Spleen (tissue), 11 donors: ENCODE measurements around the gene METTL9. TPM values are rescaled to one million over a fixed set of nuclear protein-coding genes. Genes with fewer than 3 reads are reported as not detected.
"Not testable (repeated sequence)": the region's sequence is repeated elsewhere in the genome, so short reads cannot be mapped to it uniquely, and the experiment has no call there.

Experiments used
- DNase-seq: peaks from one replicate; pipeline ENCODE4 v3.0.0-alpha.2; 2020
- H3K27ac ChIP-seq, 8 donors: fragments of 200-600 bp; sonication (generic) in 7 of 8; 1 replicate in 4 of 8; 2 replicates in 4 of 8; pipeline versions ENCODE4 v1.5.0 to v1.8.0; 2016 to 2021; ENCODE audit warnings: inconsistent platforms in 4 of 8, mild to moderate bottlenecking in 4 of 8, moderate library complexity in 1 of 8
- H3K27me3 ChIP-seq, 7 donors: fragments of 200-600 bp; sonication (generic) in 6 of 7; replicated peaks in 1 of 7; 1 replicate in 4 of 7; 2 replicates in 3 of 7; pipeline versions ENCODE4 v1.5.0 to v1.8.0; 2016 to 2021; ENCODE audit warnings: inconsistent platforms in 3 of 7, mild to moderate bottlenecking in 1 of 7
- H3K36me3 ChIP-seq, 6 donors: fragments of 200-600 bp; sonication (generic) in 5 of 6; 1 replicate in 4 of 6; 2 replicates in 2 of 6; pipeline versions ENCODE4 v1.5.0 to v1.8.0; 2016 to 2021; ENCODE audit warnings: inconsistent platforms in 2 of 6
- H3K4me1 ChIP-seq, 6 donors: fragments of 200-600 bp; sonication (generic) in 5 of 6; 1 replicate in 3 of 6; 2 replicates in 3 of 6; pipeline versions ENCODE4 v1.5.0 to v1.8.0; 2016 to 2021; ENCODE audit warnings: inconsistent platforms in 3 of 6
- H3K4me3 ChIP-seq, 8 donors: fragments of 200-600 bp; sonication (generic) in 7 of 8; 1 replicate in 4 of 8; 2 replicates in 4 of 8; pipeline versions ENCODE4 v1.5.0 to v1.8.0; 2016 to 2021; ENCODE audit warnings: inconsistent platforms in 4 of 8, mild to moderate bottlenecking in 4 of 8, moderate library complexity in 2 of 8
- H3K9me3 ChIP-seq, 8 donors: fragments of 200-600 bp; sonication (generic) in 7 of 8; 1 replicate in 4 of 8; 2 replicates in 4 of 8; pipeline versions ENCODE4 v1.5.0 to v1.8.0; 2016 to 2021; ENCODE audit warnings: inconsistent platforms in 4 of 8
- POLR2A ChIP-seq, 3 donors: fragments of 450-650 bp; IDR thresholded peaks; one replicate each; pipeline ENCODE4 v1.5.1; 2017; ENCODE audit warnings: antibody characterized with exemption in 3 of 3, mild to moderate bottlenecking in 1 of 3
- POLR2AphosphoS5 ChIP-seq, 3 donors: sonication (generic); formaldehyde crosslinking; IDR thresholded peaks; one replicate each; pipeline ENCODE4 v1.5.1; 2017; ENCODE audit warnings: antibody characterized with exemption in 3 of 3
- WGBS, 5 donors: extraction: QIAGEN DNeasy Blood & Tissue Kit in 3 of 5; methylation state at CpG; one replicate each; pipeline versions ENCODE4 v1.1.5 to v1.1.7; 2013 to 2018; 5-methylcytosine and 5-hydroxymethylcytosine counted together
- intact Hi-C: fragments of 100-400 bp; cut with DNase I; formaldehyde crosslinking; loops from one replicate; pipeline ENCODE4 v1.15.0; 2023; ENCODE audit warnings: low total_unique reads
- polyA plus RNA-seq, 3 donors: library from polyadenylated mRNA; stranded (reverse); fragments of 200-250 nt; gene quantifications; one replicate each; pipeline ENCODE4 v1.2.1, GENCODE V29; 2013
- total RNA-seq, 7 donors: library from RNA; depleted of rRNA in 3 of 7; stranded (reverse); fragments of >200 nt in 3 of 7; fragmentation: NEBNext Ultra II Directional in 4 of 7; extraction: Animal tissue kit (Norgen Biotek cat#: 25700) in 4 of 7; gene quantifications; one replicate each; pipeline versions ENCODE4 v1.1.0 to v1.2.1, GENCODE V29; 2016 to 2021
- TF ChIP-seq, protein P1 (sequence below), 11 experiments: fragments of 200-600 bp in 7 of 11; fragments of 450-650 bp in 4 of 11; sonication (generic) in 4 of 11; IDR thresholded peaks in 8 of 11; conservative IDR thresholded peaks in 3 of 11; 1 replicate in 7 of 11; 2 replicates in 4 of 11; pipeline versions ENCODE4 v1.4.0 to v1.8.0; 2016 to 2021; ENCODE audit warnings: antibody characterized with exemption in 11 of 11, inconsistent platforms in 4 of 11, mild to moderate bottlenecking in 1 of 11
- donor health status: healthy with polysubstance abuse.
- donor health status: DM: no; HTN: no; CAD: no; lungs with moderate emphysema.
- donor health status: DM: no; HTN: no; CAD: no.
- donor health status: Bipolar disorder and iron deficiency.
- donor health status: healthy.
- donor health status: DM: no; HTN: no; CAD: no.
- donor health status: DM: yes; HTN: yes; CAD: no.

Gene METTL9
- total and polyA plus RNA-seq, 10 donors, result 28.5 to 247 (median 97.1) TPM

DNA sequence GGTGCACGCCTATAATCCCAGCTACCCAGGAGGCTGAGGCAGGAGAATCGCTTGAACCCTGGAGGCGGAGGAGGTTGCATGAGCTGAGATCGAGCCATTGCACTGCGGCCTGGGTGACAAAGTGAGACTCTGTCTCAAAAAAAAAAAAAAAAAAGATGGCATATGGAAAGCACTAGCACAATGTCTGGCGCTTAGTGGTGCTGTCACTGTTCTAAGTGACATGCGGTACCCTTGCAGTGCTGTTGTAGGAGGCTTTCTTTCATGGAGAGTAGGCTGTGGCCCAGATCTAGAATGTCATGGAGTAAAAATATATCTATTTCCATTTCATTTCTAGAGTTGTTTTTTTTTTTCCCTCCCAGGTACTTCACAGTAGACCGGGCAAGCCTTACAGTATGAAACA is 14.6 kb upstream of the METTL9 start:
- Histone ChIP-seq H3K36me3 (no peaks in the 10 kb centered on the region), H3K4me3 (no peak overlapping the region), H3K27me3 (no peaks in the 10 kb centered on the region), H3K27ac (no peak overlapping the region), H3K4me1 (peaks cover 0 to 30% (median 13%) of the 10 kb centered on the region in 6 donors), H3K9me3 (no peaks in the 10 kb centered on the region)
- TF ChIP-seq POLR2AphosphoS5 (IDR thresholded peaks at IDR 0.05) (no peak), POLR2A (IDR thresholded peaks at IDR 0.05) (no peak)
- TF ChIP-seq, protein P1, sequence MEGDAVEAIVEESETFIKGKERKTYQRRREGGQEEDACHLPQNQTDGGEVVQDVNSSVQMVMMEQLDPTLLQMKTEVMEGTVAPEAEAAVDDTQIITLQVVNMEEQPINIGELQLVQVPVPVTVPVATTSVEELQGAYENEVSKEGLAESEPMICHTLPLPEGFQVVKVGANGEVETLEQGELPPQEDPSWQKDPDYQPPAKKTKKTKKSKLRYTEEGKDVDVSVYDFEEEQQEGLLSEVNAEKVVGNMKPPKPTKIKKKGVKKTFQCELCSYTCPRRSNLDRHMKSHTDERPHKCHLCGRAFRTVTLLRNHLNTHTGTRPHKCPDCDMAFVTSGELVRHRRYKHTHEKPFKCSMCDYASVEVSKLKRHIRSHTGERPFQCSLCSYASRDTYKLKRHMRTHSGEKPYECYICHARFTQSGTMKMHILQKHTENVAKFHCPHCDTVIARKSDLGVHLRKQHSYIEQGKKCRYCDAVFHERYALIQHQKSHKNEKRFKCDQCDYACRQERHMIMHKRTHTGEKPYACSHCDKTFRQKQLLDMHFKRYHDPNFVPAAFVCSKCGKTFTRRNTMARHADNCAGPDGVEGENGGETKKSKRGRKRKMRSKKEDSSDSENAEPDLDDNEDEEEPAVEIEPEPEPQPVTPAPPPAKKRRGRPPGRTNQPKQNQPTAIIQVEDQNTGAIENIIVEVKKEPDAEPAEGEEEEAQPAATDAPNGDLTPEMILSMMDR (IDR thresholded peaks at IDR 0.05 in 8 of 11, conservative IDR thresholded peaks at IDR 0.05 in 3 of 11), result no peak
- no peak for DNase-seq
- intact Hi-C loops, result loop anchor here (5.0 kb wide), 2 partner anchors 57 to 122 kb away; no protein-coding TSS in a partner anchor
- 90 to 95% (median 92%) methylated on average over 8 of the region's 8 CpGs for WGBS, 5 donors

DNA sequence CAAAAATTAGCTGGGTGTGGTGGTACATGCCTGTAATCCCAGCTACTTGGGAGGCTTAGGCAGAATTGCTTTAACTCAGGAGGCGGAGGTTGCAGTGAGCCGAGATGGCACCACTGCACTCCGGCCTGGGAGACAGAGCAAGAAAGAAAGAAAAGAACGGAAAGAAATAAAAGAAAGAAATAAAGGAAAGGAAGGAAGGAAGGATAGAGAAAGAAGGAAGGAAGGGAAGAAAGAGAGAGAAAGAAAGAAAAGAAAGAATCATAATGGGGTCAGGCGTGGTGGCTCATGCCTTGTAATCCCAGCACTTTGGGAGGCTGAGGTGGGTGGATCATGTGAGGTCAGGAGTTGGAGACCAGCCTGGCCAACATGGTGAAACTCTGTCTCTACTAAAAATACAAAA is 10.8 kb upstream of the METTL9 start:
- H3K27me3 ChIP-seq, H3K4me3 ChIP-seq, H3K36me3 ChIP-seq, DNase-seq, H3K9me3 ChIP-seq: not testable (repeated sequence)
- peaks cover 0 to 65% (median 29%) of the 10 kb centered on the region in 6 donors for H3K4me1 ChIP-seq
- peak overlapping the region in 4 of 8 donors; percentile 9 to 84 (median 76) for H3K27ac ChIP-seq
- intact Hi-C loops, result loop anchor here (5.0 kb wide), 1 partner anchor 54 kb away; no protein-coding TSS in a partner anchor
- 83 to 94% (median 85%) methylated on average over 5 of the region's 5 CpGs for WGBS, 5 donors

- Histone ChIP-seq H3K9me3 (no peaks in the 10 kb centered on the region), H3K27me3 (no peaks in the 10 kb centered on the region), H3K27ac (peak overlapping the region in 6 of 8 donors; percentile 9 to 84 (median 71)), H3K4me3 (no peak overlapping the region), H3K4me1 (peaks cover 0 to 58% (median 24%) of the 10 kb centered on the region in 6 donors), H3K36me3 (no peaks in the 10 kb centered on the region)
- no peak for DNase-seq
- WGBS, 5 donors, result 81 to 94% (median 89%) methylated on average over 4 of the region's 4 CpGs
- TF ChIP-seq POLR2AphosphoS5 (IDR thresholded peaks at IDR 0.05), result no peak
- TF ChIP-seq, protein P1 (IDR thresholded peaks at IDR 0.05 in 8 of 11, conservative IDR thresholded peaks at IDR 0.05 in 3 of 11), result no peak
- TF ChIP-seq POLR2A (IDR thresholded peaks at IDR 0.05), result no peak
- intact Hi-C loops, result loop anchor here (5.0 kb wide), 1 partner anchor 53 kb away; no protein-coding TSS in a partner anchor
Measured at GRCh38 chr16:21589551-21589950, 9.8 kb upstream of the METTL9 start.

- intact Hi-C loops, result no loop called here
- no peak for TF ChIP-seq POLR2AphosphoS5 (IDR thresholded peaks at IDR 0.05)
- DNase-seq, result no peak
- Histone ChIP-seq H3K4me3 (no peak overlapping the region), H3K9me3 (no peaks in the 10 kb centered on the region), H3K27me3 (no peaks in the 10 kb centered on the region), H3K4me1 (peaks cover 0 to 57% (median 24%) of the 10 kb centered on the region in 6 donors), H3K27ac (peak overlapping the region in 7 of 8 donors; percentile 27 to 84 (median 68)), H3K36me3 (no peaks in the 10 kb centered on the region)
- WGBS, 5 donors, result 46 to 59% (median 55%) methylated on average over 2 of the region's 2 CpGs
Measured at GRCh38 chr16:21590287-21590686, 9.1 kb upstream of the METTL9 start.

- WGBS, 5 donors, result 15 to 47% (median 23%) methylated on average over 2 of the region's 2 CpGs
- DNase-seq, result no peak
- Histone ChIP-seq H3K4me1 (peaks cover 0 to 57% (median 24%) of the 10 kb centered on the region in 6 donors), H3K4me3 (no peak overlapping the region), H3K27me3 (no peaks in the 10 kb centered on the region), H3K36me3 (no peaks in the 10 kb centered on the region), H3K9me3 (no peaks in the 10 kb centered on the region), H3K27ac (peak overlapping the region in 7 of 8 donors; percentile 27 to 84 (median 68))
- TF ChIP-seq POLR2AphosphoS5 (IDR thresholded peaks at IDR 0.05) (no peak), POLR2A (IDR thresholded peaks at IDR 0.05) (no peak)
- TF ChIP-seq, protein P1 (IDR thresholded peaks at IDR 0.05 in 8 of 11, conservative IDR thresholded peaks at IDR 0.05 in 3 of 11), result no peak
- intact Hi-C loops, result no loop called here
Measured at GRCh38 chr16:21590796-21591195, 8.6 kb upstream of the METTL9 start.
